ENCODE results near the gene MCAT. TPM values are rescaled to one million over a fixed set of nuclear protein-coding genes. Genes with fewer than 3 reads are reported as not detected.
A peak's percentile ranks its signal among the peaks of the same experiment; 100 is the strongest.
"Not testable (repeated sequence)": the region's sequence is repeated elsewhere in the genome, so short reads cannot be mapped to it uniquely, and the experiment has no call there.

MCAT gene
- total RNA-seq, 1 donor from 2014 or later = 20.3 TPM

DNA sequence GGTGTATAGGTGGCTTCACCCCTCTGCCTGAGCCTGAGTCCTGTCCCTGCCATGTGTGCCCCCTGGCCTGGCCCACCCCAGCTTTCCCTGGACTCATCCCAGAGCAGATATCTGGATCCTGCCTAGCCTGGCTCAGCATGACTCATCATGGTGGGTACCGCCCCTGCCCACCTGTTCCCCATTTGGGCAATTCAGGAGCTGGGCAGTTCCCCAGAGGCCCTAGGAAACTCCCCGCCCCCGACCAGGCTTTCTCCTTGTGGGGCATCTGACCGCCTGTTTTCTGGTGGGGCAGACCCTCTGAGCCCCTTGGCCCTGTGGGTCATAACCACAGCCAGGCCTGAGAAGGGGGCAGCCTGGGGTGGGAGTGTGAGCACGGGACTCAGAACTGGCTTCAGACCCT, 12.6 kb upstream of the MCAT start:
- Mint-ChIP-seq H3K36me3 (ENCODE audit: low read depth) (peaks cover 3% of the 10 kb centered on the region), H3K9me3 (no peaks in the 10 kb centered on the region), H3K27ac (no peak overlapping the region)

DNA sequence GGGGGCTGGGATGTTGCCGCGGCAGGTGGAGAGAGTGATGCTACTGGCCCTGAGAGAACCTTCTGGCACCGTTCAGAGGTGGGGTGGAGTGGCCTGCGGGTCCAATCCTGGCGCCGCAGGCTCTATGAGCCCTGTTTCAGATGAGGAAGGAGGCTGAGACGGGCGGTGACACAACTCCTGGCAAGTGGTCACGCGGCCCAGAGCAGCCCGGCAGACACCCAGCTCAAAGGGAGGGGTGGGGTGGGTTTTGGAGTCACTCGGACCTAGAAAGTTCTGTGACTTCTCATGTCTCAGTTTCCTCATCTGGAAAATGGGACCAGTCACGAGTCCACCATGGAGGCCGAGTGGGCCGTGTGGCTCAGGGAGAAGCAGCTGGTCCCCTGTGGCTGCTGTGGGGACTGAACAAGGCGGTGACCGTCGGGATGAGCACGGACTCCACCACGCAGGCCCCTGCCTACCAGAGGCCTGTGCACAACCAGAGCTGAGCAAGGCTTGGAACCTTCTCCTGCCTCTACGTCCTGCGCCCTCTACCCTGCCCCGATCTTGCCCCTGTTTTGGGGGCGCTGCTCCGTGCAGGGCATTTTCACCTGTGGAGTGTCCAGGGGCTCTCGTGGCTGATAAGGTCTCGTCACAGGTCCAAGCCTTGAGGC, 11.8 kb upstream of the MCAT start:
- Mint-ChIP-seq H3K36me3 (ENCODE audit: low read depth) (no peaks in the 10 kb centered on the region), H3K9me3 (no peaks in the 10 kb centered on the region), H3K4me1 (ENCODE audit: low read depth) (peaks cover 5% of the 10 kb centered on the region), H3K27me3 (ENCODE audit: insufficient read depth) (no peaks in the 10 kb centered on the region), H3K4me3 (no peak overlapping the region), H3K27ac (no peak overlapping the region)
- intact Hi-C loops (cut with micrococcal nuclease) = no loop called here
- DNase-seq (ENCODE audit: low spot score) = no peak

More for the DNA sequence above, 12.6 kb upstream of the MCAT start:
- no peaks in the 10 kb centered on the region for H3K27me3 Mint-ChIP-seq (ENCODE audit: insufficient read depth)
- peaks cover 4% of the 10 kb centered on the region for H3K4me1 Mint-ChIP-seq (ENCODE audit: low read depth)
- intact Hi-C loops (cut with micrococcal nuclease) = no loop called here
- DNase-seq (ENCODE audit: low spot score) = no peak
- H3K4me3 Mint-ChIP-seq = no peak overlapping the region

- H3K27me3 Mint-ChIP-seq (ENCODE audit: insufficient read depth) = no peaks in the 10 kb centered on the region
- no peaks in the 10 kb centered on the region for H3K9me3 Mint-ChIP-seq
- no peak for DNase-seq (ENCODE audit: low spot score)
- no peaks in the 10 kb centered on the region for H3K36me3 Mint-ChIP-seq (ENCODE audit: low read depth)
- H3K4me1 Mint-ChIP-seq (ENCODE audit: low read depth) = peaks cover 5% of the 10 kb centered on the region
- intact Hi-C loops (cut with micrococcal nuclease) = loop anchor here (2.0 kb wide), 1 partner anchor 43 kb away; the partner anchor contains the start of gene BIK
- H3K4me3 Mint-ChIP-seq = no peak overlapping the region
- no peak overlapping the region for H3K27ac Mint-ChIP-seq
Measured at GRCh38 chr22:43153899-43154298, 10.7 kb upstream of the MCAT start.

GRCh38 chr22:43152357-43153071, 9.3 kb upstream of the MCAT start:
- Mint-ChIP-seq H3K9me3 (no peaks in the 10 kb centered on the region), H3K4me3 (peak overlapping the region; percentile 88), H3K36me3 (ENCODE audit: low read depth) (peaks cover 2% of the 10 kb centered on the region), H3K4me1 (ENCODE audit: low read depth) (peaks cover 10% of the 10 kb centered on the region), H3K27ac (peak overlapping the region; percentile 81), H3K27me3 (ENCODE audit: insufficient read depth) (no peaks in the 10 kb centered on the region)
- peak; percentile 44 for DNase-seq (ENCODE audit: low spot score)
- intact Hi-C loops (cut with micrococcal nuclease) = loop anchor here (1.0 to 2.0 kb wide), 2 partner anchors 35 to 42 kb away; partner anchors contain the start of genes BIK and TTLL12

GRCh38 chr22:43152003-43152356, 8.8 kb upstream of the MCAT start:
- DNase-seq (ENCODE audit: low spot score) = no peak

DNA sequence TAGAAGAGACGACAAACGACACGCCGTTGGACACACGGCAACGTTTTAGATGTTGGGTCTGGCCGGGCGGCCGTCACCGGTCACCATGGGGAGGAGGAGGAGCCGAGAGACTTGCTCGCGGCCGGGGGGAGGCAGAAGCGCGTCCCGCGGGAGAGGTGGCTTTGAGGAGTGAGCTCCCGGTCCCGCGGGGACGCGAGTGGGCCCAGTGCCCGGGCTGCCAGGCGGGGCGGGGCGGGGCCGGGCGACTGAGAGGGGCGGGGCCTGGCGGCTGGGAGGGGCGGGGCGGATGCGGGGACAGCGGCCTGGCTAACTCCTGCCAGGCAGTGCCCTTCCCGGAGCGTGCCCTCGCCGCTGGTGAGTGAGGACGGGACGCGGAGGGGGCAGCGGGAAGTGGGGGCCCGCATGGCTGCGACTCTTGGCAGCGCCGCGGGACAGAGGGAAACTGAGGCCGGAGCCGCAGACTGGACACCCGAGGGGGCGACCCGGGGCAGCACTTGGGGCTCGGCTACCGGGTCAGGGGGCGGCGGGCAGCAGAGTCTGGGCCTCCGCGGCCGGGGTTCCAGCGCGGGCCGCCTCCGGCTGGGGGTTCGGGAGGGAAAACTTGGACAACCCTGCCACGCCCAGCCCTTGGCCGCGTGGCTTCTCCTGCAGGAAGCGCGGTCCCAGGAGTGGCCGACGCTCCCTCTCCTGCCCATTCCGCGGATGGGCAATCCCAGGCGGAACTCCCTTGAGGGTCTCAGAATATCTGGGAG, 8.2 kb upstream of the MCAT start, which contains the start of gene TSPO:
Gene TSPO (plus strand): TSS at position 309 of the 752 bp plus-strand sequence. CDS start 7,680 bp downstream, outside the sequence.
- H3K27ac Mint-ChIP-seq = peak within 1 kb of the TSS; percentile 91
- H3K4me1 Mint-ChIP-seq (ENCODE audit: low read depth) = peaks cover 17% of the 10 kb centered on the region
- H3K4me3 Mint-ChIP-seq = peak within 1 kb of the TSS; percentile 94
- no peaks in the 10 kb centered on the region for H3K9me3 Mint-ChIP-seq
- H3K36me3 Mint-ChIP-seq (ENCODE audit: low read depth) = peaks cover 2% of the 10 kb centered on the region
- peak; percentile 44 for DNase-seq (ENCODE audit: low spot score)
- no peaks in the 10 kb centered on the region for H3K27me3 Mint-ChIP-seq (ENCODE audit: insufficient read depth)
- intact Hi-C loops (cut with micrococcal nuclease) = loop anchor here (1.0 to 2.0 kb wide), 3 partner anchors 36 to 62 kb away; partner anchors contain the start of genes BIK, TTLL1 and TTLL12

More at GRCh38 chr22:43152003-43152356, 8.8 kb upstream of the MCAT start:
- Mint-ChIP-seq H3K36me3 (ENCODE audit: low read depth) (peaks cover 2% of the 10 kb centered on the region), H3K27me3 (ENCODE audit: insufficient read depth) (no peaks in the 10 kb centered on the region), H3K9me3 (no peaks in the 10 kb centered on the region), H3K4me3 (peak overlapping the region; percentile 88), H3K27ac (peak overlapping the region; percentile 36), H3K4me1 (ENCODE audit: low read depth) (peaks cover 16% of the 10 kb centered on the region)
- intact Hi-C loops (cut with micrococcal nuclease) = loop anchor here (1.0 to 2.0 kb wide), 2 partner anchors 35 to 41 kb away; partner anchors contain the start of genes BIK and TTLL12

GRCh38 chr22:43150731-43151206, 7.6 kb upstream of the MCAT start:
- H3K27me3 Mint-ChIP-seq (ENCODE audit: insufficient read depth) = no peaks in the 10 kb centered on the region
- no peak for DNase-seq (ENCODE audit: low spot score)
- peak overlapping the region; percentile 94 for H3K4me3 Mint-ChIP-seq
- H3K4me1 Mint-ChIP-seq (ENCODE audit: low read depth) = peaks cover 17% of the 10 kb centered on the region
- H3K27ac Mint-ChIP-seq = peak overlapping the region; percentile 91
- intact Hi-C loops (cut with micrococcal nuclease) = loop anchor here (1.0 kb wide), 1 partner anchor 61 kb away; the partner anchor contains the start of gene TTLL1
- no peaks in the 10 kb centered on the region for H3K9me3 Mint-ChIP-seq
- peaks cover 2% of the 10 kb centered on the region for H3K36me3 Mint-ChIP-seq (ENCODE audit: low read depth)

GRCh38 chr22:43148581-43148980, 5.4 kb upstream of the MCAT start:
- Mint-ChIP-seq H3K4me3 (peak overlapping the region; percentile 58), H3K27ac (peak overlapping the region; percentile 36)
- no peak for DNase-seq (ENCODE audit: low spot score)

DNA sequence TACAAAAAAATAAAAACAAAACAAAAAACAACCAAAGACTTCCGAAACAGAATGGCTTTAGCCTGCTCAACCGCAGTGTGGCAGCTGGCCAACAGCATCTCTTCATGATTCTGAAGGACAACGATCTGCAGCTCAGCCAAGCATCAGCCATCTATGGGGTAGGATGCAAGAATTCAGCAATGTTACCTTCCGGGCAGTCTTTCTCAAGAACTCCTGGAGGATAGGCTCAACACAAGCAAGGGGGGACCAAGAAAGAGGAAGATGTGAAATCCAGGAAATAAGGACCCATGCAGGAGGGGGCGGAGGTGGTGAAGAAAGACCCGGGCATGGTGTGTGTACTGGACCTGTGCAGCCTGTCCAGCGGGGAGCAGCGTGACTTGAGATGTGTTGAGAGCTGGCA, 4.6 kb upstream of the MCAT start:
- intact Hi-C loops (cut with micrococcal nuclease) = no loop called here
- Mint-ChIP-seq H3K4me3 (peak overlapping the region; percentile 68), H3K4me1 (ENCODE audit: low read depth) (peaks cover 25% of the 10 kb centered on the region), H3K27ac (peak overlapping the region; percentile 30), H3K9me3 (no peaks in the 10 kb centered on the region), H3K36me3 (ENCODE audit: low read depth) (peaks cover 2% of the 10 kb centered on the region), H3K27me3 (ENCODE audit: insufficient read depth) (no peaks in the 10 kb centered on the region)
- DNase-seq (ENCODE audit: low spot score) = no peak

More at GRCh38 chr22:43148581-43148980, 5.4 kb upstream of the MCAT start:
- Mint-ChIP-seq H3K4me1 (ENCODE audit: low read depth) (peaks cover 21% of the 10 kb centered on the region), H3K27me3 (ENCODE audit: insufficient read depth) (no peaks in the 10 kb centered on the region), H3K36me3 (ENCODE audit: low read depth) (peaks cover 2% of the 10 kb centered on the region), H3K9me3 (no peaks in the 10 kb centered on the region)
- intact Hi-C loops (cut with micrococcal nuclease) = no loop called here

GRCh38 chr22:43146332-43146731, 3.1 kb upstream of the MCAT start:
- DNase-seq (ENCODE audit: low spot score); H3K27ac Mint-ChIP-seq; H3K36me3 Mint-ChIP-seq (ENCODE audit: low read depth); intact Hi-C loops (cut with micrococcal nuclease); H3K9me3 Mint-ChIP-seq; H3K4me3 Mint-ChIP-seq; H3K27me3 Mint-ChIP-seq (ENCODE audit: insufficient read depth): not testable (repeated sequence)
- H3K4me1 Mint-ChIP-seq (ENCODE audit: low read depth) = peaks cover 32% of the 10 kb centered on the region

DNA sequence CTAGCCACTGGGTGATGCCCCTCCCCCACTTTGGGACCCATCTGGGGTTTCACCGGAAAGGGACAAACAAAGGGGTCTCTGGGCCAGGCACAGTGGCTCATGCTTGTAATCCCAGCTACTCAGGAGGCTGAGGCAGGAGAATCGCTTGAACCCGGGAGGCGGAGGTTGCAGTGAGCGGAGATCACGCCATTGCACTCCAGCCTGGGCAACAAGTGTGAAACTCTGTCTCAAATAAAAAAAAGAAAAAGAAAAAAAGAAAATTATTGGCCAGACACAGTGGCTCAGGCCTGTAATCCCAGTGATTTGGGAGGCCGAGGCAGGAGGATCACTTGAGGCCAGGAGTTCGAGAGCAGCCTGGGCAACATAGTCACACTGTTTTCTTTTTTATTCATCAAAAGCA, 2.2 kb upstream of the MCAT start:
- H3K9me3 Mint-ChIP-seq; H3K27me3 Mint-ChIP-seq (ENCODE audit: insufficient read depth); H3K4me3 Mint-ChIP-seq; intact Hi-C loops (cut with micrococcal nuclease); H3K27ac Mint-ChIP-seq; DNase-seq (ENCODE audit: low spot score); H3K36me3 Mint-ChIP-seq (ENCODE audit: low read depth): not testable (repeated sequence)
- H3K4me1 Mint-ChIP-seq (ENCODE audit: low read depth) = peaks cover 34% of the 10 kb centered on the region

DNA sequence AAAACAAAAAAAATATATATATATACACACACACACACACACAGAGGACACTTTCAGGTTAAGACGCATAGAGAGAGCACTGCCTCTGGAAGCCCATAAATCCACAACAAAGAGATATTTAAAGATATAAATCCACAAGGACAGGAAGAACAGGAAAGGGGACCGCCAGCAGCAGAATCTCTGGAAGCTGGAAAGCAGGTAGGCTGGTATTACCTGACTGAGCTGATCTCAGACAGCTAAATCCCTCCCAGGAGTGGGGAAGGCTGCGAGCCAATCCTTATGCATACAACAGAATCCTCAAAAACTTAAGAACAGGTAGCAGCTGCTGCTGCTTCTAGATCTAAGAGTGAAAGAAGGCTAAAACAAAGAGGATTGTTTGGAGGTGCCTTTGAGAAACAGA, 1.8 kb upstream of the MCAT start:
- H3K4me1 Mint-ChIP-seq (ENCODE audit: low read depth) = peaks cover 34% of the 10 kb centered on the region
- DNase-seq (ENCODE audit: low spot score) = no peak
- H3K27me3 Mint-ChIP-seq (ENCODE audit: insufficient read depth) = no peaks in the 10 kb centered on the region
- intact Hi-C loops (cut with micrococcal nuclease) = no loop called here
- no peak overlapping the region for H3K4me3 Mint-ChIP-seq
- H3K36me3 Mint-ChIP-seq (ENCODE audit: low read depth) = peaks cover 9% of the 10 kb centered on the region
- H3K27ac Mint-ChIP-seq = no peak overlapping the region
- H3K9me3 Mint-ChIP-seq = no peaks in the 10 kb centered on the region

Measured in activated T-helper 1 cell treated with anti-CD3 and anti-CD28 coated beads, Interleukin-12 subunit alpha, Interleukin-12 subunit beta, Interleukin-2, Interleukin-4 antibody, amounts not matched to agents 30 ng/mL and 10 ng/mL and 1 ng/mL, durations not matched to agents 14 hours and 24 hours and 36 hours (primary cell).